Measurements from ENCODE around the gene NR4A2.

Gene NR4A2

GRCh38 chr2:156322051-156322685 lies 10.4 kb downstream of the NR4A2 start:
- H3K4me3 ChIP-seq (ENCODE audit: low read depth, low read length): peak overlapping the region; percentile 8
- in situ Hi-C loops (cut with HindIII; ENCODE audit: low sequenced_read_pairs): loop anchor here (25.0 kb wide), 1 partner anchor 865 kb away; no protein-coding TSS in a partner anchor
- no peak for DNase-seq (ENCODE audit: low read depth)
- no peak for TF ChIP-seq CTCF (IDR thresholded peaks at IDR 0.05; ENCODE audit: low read depth, low read length, missing control alignments)

- no peak for TF ChIP-seq CTCF (IDR thresholded peaks at IDR 0.05; ENCODE audit: low read depth, low read length, missing control alignments)
- H3K4me3 ChIP-seq (ENCODE audit: low read depth, low read length): peak overlapping the region; percentile 4
- in situ Hi-C loops (cut with HindIII; ENCODE audit: low sequenced_read_pairs): loop anchor here (25.0 kb wide), 1 partner anchor 866 kb away; no protein-coding TSS in a partner anchor
- DNase-seq (ENCODE audit: low read depth): no peak
Observed at GRCh38 chr2:156321243-156321904, 11.1 kb downstream of the NR4A2 start.

DNA sequence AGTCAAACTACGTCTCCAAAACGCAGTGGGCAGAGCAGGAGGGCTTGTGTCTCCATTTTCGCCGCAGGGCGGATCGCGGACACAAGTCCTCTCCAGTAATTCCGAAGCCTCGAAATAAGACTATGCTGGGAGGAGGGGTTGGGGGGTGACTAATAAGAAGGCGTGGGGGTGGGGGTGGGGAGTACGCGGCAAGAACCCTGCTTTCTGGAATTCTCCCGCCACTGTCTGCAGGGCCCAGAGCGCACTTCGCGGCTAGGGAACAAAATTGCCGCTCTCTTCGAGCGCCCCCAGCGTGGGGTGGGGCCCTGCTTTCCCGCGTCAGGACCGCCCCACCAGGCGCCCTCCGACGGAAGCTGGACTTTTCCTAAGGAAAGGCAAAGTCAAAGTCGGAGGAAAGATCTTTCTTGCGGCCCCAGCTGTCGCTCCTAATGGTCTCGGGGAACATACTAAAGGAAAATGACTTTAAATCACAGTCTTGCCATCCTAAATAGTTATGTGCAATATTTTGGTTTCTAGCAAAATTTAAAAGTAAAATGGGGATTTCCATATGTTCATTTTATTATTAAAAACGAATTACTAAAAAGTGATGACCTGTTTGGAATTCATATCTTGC lies 11.9 kb downstream of the NR4A2 start:
- in situ Hi-C loops (cut with HindIII; ENCODE audit: low sequenced_read_pairs): loop anchor here (25.0 kb wide), 1 partner anchor 867 kb away; no protein-coding TSS in a partner anchor
- H3K4me3 ChIP-seq (ENCODE audit: low read depth, low read length): peak overlapping the region; percentile 36
- TF ChIP-seq CTCF (IDR thresholded peaks at IDR 0.05; ENCODE audit: low read depth, low read length, missing control alignments): no peak
- DNase-seq (ENCODE audit: low read depth): no peak

DNA sequence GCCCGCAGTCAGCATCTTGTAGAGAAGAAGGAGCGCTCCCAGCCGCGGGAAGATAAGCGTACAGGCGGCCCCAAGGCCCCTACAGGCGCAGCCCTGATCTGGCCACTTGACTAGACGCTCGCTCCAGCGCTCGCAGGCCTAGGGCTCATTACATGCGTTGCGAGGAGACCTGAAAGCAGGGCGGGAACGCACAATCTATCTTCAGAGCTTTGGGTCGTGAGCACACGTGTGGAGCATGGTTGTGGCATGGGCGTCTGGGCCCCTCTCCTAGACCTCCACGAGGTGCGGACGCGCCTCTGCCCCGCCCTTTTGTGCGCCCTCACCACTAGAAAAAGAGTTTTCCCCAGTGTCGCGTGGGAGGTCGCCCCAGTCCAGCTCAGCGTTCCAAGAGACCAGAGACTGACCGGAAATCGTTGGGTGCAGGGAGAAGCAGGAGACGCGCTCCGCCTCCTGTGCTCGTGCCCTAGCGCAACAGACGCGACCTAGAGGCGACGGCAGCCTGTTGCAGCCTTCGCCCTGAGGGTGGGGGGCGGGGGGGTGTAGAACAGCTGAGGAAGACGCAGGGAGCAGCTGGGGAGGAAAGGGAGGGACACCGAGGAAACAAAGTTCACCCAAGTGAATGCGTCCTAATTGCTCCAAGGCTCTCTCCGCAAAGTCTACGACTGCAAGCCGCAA lies 12.6 kb downstream of the NR4A2 start:
- no peak for TF ChIP-seq CTCF (IDR thresholded peaks at IDR 0.05; ENCODE audit: low read depth, low read length, missing control alignments)
- in situ Hi-C loops (cut with HindIII; ENCODE audit: low sequenced_read_pairs): loop anchor here (25.0 kb wide), 1 partner anchor 867 kb away; no protein-coding TSS in a partner anchor
- no peak for DNase-seq (ENCODE audit: low read depth)
- H3K4me3 ChIP-seq (ENCODE audit: low read depth, low read length): peak overlapping the region; percentile 36

DNA sequence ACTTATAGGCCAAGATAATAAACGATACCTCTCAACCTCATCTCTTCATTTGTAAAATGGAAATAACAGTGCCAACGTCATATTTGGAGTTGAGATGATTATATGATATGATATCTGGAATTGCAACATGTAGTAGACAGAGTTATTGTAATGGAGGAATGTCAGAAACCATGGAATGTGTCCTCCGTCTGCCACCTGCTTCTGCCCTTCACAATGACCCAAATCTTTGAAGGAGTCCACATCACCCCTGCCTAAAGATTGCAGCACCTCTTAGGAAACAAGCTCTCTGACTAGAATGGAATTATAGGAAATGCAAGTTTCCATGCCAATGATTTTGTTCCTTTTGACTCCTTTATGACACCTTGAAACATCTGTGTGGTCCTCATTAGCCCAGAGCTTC lies 14.9 kb downstream of the NR4A2 start:
- in situ Hi-C loops (cut with HindIII; ENCODE audit: low sequenced_read_pairs): loop anchor here (25.0 kb wide), 1 partner anchor 870 kb away; no protein-coding TSS in a partner anchor
- no peak for TF ChIP-seq CTCF (IDR thresholded peaks at IDR 0.05; ENCODE audit: low read depth, low read length, missing control alignments)
- no peak overlapping the region for H3K4me3 ChIP-seq (ENCODE audit: low read depth, low read length)
- no peak for DNase-seq (ENCODE audit: low read depth)

DNA sequence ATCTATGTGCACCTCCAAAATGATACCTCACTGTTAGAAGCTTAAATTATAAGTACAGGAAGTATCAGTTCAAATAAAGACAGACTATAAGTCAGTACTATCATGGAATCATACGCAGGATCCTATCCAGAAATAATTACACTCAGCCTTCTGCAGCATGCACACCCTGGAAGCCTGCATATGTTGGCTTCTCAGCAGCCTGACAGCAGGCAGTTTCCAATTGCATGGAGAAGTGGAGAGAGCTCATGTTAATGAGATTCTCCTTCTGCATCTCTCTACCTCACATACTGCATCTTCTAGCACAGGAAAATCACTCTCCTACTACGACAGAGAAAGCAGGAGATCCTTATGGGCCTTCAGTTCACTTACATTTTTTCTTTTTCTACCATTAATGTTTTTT lies 20.5 kb downstream of the NR4A2 start:
- no peak for DNase-seq (ENCODE audit: low read depth)
- no peak overlapping the region for H3K4me3 ChIP-seq (ENCODE audit: low read depth, low read length)
- in situ Hi-C loops (cut with HindIII; ENCODE audit: low sequenced_read_pairs): loop anchor here (25.0 kb wide), 1 partner anchor 875 kb away; no protein-coding TSS in a partner anchor
- no peak for TF ChIP-seq CTCF (IDR thresholded peaks at IDR 0.05; ENCODE audit: low read depth, low read length, missing control alignments)
